ENCODE measurements around the gene RALB. TPM values are rescaled to one million over a fixed set of nuclear protein-coding genes. Genes with fewer than 3 reads are reported as not detected.
A peak's percentile ranks its signal among the peaks of the same experiment; 100 is the strongest.

RALB gene
- total and polyA plus RNA-seq, 2 of the 8 experiments (the other 6 are each of a cell fraction or from before 2014, with no cell fraction given): 12.0 to 16.6 TPM

DNA sequence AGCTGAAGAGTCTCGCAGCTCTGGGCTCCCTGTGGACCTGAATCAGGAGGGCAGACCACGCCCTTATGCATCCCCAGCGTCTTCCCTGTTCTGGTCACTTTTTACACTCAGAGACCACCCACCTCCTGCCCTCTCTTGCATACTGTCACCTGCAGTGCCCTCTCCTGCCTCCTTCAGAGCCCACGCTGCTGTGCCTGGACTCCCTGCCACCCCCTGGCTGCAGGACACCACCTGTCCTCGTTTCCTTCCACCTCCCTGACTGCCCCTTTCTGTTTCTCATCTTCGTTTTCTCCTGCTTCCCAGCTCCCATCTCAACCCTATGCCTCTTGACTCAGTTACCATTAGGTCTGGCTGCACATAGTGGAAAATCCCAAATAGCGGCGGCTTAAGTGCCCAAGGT is 84.1 kb downstream of the RALB start:
- Histone ChIP-seq H3K4me2 (ENCODE audit: insufficient read depth in 1 of 2, low read depth in 2 of 2, low read length in 2 of 2) (no peak overlapping the region), H3K14ac (ENCODE audit: insufficient read length) (no peak overlapping the region), H4K91ac (replicated peaks; ENCODE audit: insufficient read length, low read length) (no peak overlapping the region), H4K8ac (ENCODE audit: extremely low read depth, insufficient read depth, low read length) (no peak overlapping the region), H3K79me1 (ENCODE audit: low read depth, low read length) (no peaks in the 10 kb centered on the region), H3K4ac (replicated peaks; ENCODE audit: insufficient read length, low read depth, low read length) (no peak overlapping the region), H2BK5ac (ENCODE audit: low read depth, low read length) (no peak overlapping the region), H3K27ac (ENCODE audit: low read depth, low read length) (no peak overlapping the region), H4K5ac (ENCODE audit: insufficient read length, low read depth, low read length) (no peak overlapping the region), H3K9me3 (ENCODE audit: insufficient read depth in 2 of 2, low read depth in 1 of 2, low read length in 1 of 2) (no peaks in the 10 kb centered on the region), H2BK12ac (ENCODE audit: low read depth, low read length) (no peak overlapping the region), H3K23ac (ENCODE audit: insufficient read length) (no peak overlapping the region), H2BK20ac (ENCODE audit: low read length) (no peak overlapping the region), H2BK120ac (replicated peaks; ENCODE audit: low read depth, low read length) (no peak overlapping the region), H2AFZ (ENCODE audit: low read length) (no peak overlapping the region), H3K27me3 (replicated peaks in 1 of 4; ENCODE audit: control insufficient read depth in 3 of 4, extremely low read depth in 1 of 4, insufficient read depth in 3 of 4, low read length in 3 of 4) (peaks cover 0 to 11% (median 5%) of the 10 kb centered on the region in 4 experiments; a peak in 5 of 7 replicates), H2AK5ac (ENCODE audit: low read depth, low read length) (no peak overlapping the region), H3K9ac (replicated peaks in 1 of 4; ENCODE audit: extremely low read depth in 1 of 4, low read depth in 3 of 4, low read length in 3 of 4) (no peak overlapping the region), H3K79me2 (ENCODE audit: control insufficient read depth in 1 of 2, insufficient read depth in 2 of 2, low read length in 2 of 2) (no peaks in the 10 kb centered on the region), H3K18ac (ENCODE audit: extremely low read depth, low read length) (no peak overlapping the region; the same call in 1 of the 2 replicates), H3K4me1 (replicated peaks in 1 of 4; ENCODE audit: control insufficient read depth in 3 of 4, insufficient read depth in 4 of 4, low read length in 3 of 4) (no peaks in the 10 kb centered on the region; a peak in 1 of 7 replicates), H3K23me2 (ENCODE audit: low read depth, low read length) (0 out of 2 replicates have a peak, but pooled peaks cover 2% of the 10 kb centered on the region), H3K4me3 (ENCODE audit: extremely low read depth in 1 of 4, insufficient read depth in 2 of 4, low read depth in 3 of 4, low read length in 4 of 4) (no peak overlapping the region), H3K56ac (replicated peaks; ENCODE audit: insufficient read length, low read depth, low read length) (no peak overlapping the region), H3K36me3 (ENCODE audit: control insufficient read depth in 2 of 4, insufficient read depth in 4 of 4, low read length in 3 of 4) (no peaks in the 10 kb centered on the region), H2BK15ac (ENCODE audit: low read length) (no peak overlapping the region), H4K20me1 (replicated peaks in 1 of 2; ENCODE audit: control insufficient read depth in 1 of 2, insufficient read depth in 2 of 2, low read length in 2 of 2) (no peaks in the 10 kb centered on the region)
- ChIA-PET CTCF (ENCODE audit: partially characterized antibody) (interaction anchor here (0.5 to 3.2 kb wide), 21 partner anchors 9 to 344 kb away, joined by 3 to 15 read pairs (median 4); no protein-coding TSS in a partner anchor), POLR2A (ENCODE audit: partially characterized antibody) (interaction anchor here (1.0 kb wide), 1 partner anchor 299 kb away, joined by 3 read pairs; no protein-coding TSS in a partner anchor)
- 72% methylated on average over 8 of the region's 8 CpGs; no CpG with 5 or more reads in 1 of the 2 experiments for WGBS, 2 experiments (ENCODE audit: extremely low coverage in 1 of 2, insufficient coverage in 1 of 2, insufficient read length in 1 of 2, insufficient replicate concordance in 2 of 2, low coverage in 1 of 2, low lambda C conversion rate in 2 of 2, missing lambda C conversion rate in 1 of 2)
- TF ChIP-seq RAD21 (IDR thresholded peaks at IDR 0.05 in 1 of 2, conservative IDR thresholded peaks at IDR 0.05 in 1 of 2; ENCODE audit: low read depth in 2 of 2, low read length in 2 of 2): peak; percentile 6 to 17; a peak in 2 of 4 replicates
- TF ChIP-seq, protein P1, sequence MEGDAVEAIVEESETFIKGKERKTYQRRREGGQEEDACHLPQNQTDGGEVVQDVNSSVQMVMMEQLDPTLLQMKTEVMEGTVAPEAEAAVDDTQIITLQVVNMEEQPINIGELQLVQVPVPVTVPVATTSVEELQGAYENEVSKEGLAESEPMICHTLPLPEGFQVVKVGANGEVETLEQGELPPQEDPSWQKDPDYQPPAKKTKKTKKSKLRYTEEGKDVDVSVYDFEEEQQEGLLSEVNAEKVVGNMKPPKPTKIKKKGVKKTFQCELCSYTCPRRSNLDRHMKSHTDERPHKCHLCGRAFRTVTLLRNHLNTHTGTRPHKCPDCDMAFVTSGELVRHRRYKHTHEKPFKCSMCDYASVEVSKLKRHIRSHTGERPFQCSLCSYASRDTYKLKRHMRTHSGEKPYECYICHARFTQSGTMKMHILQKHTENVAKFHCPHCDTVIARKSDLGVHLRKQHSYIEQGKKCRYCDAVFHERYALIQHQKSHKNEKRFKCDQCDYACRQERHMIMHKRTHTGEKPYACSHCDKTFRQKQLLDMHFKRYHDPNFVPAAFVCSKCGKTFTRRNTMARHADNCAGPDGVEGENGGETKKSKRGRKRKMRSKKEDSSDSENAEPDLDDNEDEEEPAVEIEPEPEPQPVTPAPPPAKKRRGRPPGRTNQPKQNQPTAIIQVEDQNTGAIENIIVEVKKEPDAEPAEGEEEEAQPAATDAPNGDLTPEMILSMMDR (IDR thresholded peaks at IDR 0.05; ENCODE audit: control extremely low read depth in 1 of 3, insufficient read depth in 1 of 3, low read depth in 1 of 3, low read length in 3 of 3): peak in 2 of 3 experiments; percentile 37 to 38; a peak in 3 of 4 replicates
- no peak for TF ChIP-seq EGR1 (IDR thresholded peaks at IDR 0.05; ENCODE audit: borderline replicate concordance, low read depth, low read length)
- no peak for TF ChIP-seq HDAC6 (IDR thresholded peaks at IDR 0.05; ENCODE audit: low read depth, low read length)
- no peak for TF ChIP-seq GABPA (IDR thresholded peaks at IDR 0.05; ENCODE audit: borderline replicate concordance, insufficient read depth, low read length)
- no peak for FAIRE-seq
- no peak for DNase-seq (ENCODE audit: low read depth in 1 of 2, low spot score in 2 of 2)
